Posterior cingulate gyrus (tissue), 11 donors: Measurements from ENCODE around the gene LDLR.
A peak's percentile ranks its signal among the peaks of the same experiment; 100 is the strongest.
"Not testable (repeated sequence)": the region's sequence is repeated elsewhere in the genome, so short reads cannot be mapped to it uniquely, and the experiment has no call there.

Experiments
- DNase-seq, 10 donors: peaks; one replicate each; pipeline versions ENCODE4 v3.0.0 to v3.0.0-alpha.2; 2020 to 2021; ENCODE audit warnings: mixed read lengths in 3 of 10
- intact Hi-C: fragments of 100-400 bp; cut with DNase I; formaldehyde crosslinking; loops from one replicate; pipeline ENCODE4 v1.15.1; 2023

Gene LDLR

DNA sequence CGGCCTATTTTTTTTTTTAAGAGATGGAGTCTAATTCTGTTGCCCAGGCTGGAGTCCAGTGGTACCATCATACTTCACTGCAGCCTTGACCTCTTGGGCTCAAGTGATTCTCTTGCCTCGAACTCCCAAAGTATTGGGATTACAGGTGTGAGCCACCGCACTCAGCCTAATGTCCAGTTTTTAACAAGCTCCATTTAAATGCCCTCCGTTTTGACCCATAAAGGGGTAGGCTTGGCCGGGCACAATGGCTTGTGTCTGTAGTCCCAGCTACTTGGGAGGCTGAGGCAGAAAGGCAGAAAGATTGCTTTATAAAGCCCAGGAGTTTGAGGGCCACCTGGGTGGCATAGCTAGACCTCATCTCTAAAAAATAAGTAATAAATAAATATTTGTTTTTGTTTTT is 11.8 kb downstream of the LDLR start:
- DNase-seq, result no peak
- intact Hi-C loops, result no loop called here

DNA sequence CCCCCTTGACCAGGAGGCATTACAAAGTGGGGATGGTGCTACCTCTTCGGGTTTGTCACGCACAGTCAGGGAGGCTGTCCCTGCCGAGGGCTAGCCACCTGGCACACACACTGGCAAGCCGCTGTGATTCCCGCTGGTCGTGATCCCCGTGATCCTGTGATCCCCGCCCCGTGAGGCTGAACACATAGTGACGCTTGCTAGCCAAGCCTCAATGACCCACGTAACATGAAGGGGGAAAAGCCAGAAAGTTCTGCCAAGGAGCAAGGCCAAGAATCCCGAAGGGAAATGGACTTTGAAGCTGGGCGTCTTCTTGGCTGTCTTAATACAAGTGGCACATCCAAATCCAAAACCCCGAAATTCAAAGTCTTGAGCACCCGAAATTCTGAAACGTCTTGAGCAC is 13.7 kb downstream of the LDLR start:
- DNase-seq, result peak in 1 of 10 donors; percentile 21
- intact Hi-C loops, result no loop called here

DNA sequence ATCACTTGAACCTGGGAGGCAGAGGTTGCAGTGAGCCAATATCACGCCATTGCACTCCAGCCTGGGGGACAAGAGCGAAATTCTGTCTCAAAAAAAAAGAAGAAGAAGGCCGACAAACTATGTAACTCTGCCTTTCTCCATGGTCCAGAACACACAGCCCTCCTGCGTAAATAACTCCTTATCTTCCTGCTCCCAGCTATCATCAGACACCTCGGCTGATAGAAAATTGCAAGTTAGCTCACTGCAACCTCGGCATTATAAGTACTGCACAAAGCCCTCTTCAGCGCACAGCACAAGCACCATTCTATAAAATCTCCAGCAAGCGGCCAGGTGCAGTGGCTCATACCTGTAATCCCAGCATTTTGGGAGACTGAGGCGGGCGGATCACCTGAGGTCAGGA is 14.4 kb downstream of the LDLR start:
- DNase-seq, intact Hi-C loops: not testable (repeated sequence)

DNA sequence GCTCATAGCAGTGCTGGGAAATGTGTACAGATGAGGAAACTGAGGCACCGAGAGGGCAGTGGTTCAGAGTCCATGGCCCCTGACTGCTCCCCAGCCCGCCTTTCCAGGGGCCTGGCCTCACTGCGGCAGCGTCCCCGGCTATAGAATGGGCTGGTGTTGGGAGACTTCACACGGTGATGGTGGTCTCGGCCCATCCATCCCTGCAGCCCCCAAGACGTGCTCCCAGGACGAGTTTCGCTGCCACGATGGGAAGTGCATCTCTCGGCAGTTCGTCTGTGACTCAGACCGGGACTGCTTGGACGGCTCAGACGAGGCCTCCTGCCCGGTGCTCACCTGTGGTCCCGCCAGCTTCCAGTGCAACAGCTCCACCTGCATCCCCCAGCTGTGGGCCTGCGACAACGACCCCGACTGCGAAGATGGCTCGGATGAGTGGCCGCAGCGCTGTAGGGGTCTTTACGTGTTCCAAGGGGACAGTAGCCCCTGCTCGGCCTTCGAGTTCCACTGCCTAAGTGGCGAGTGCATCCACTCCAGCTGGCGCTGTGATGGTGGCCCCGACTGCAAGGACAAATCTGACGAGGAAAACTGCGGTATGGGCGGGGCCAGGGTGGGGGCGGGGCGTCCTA is 15.9 kb downstream of the LDLR start:
- no peak for DNase-seq
- intact Hi-C loops, result no loop called here

DNA sequence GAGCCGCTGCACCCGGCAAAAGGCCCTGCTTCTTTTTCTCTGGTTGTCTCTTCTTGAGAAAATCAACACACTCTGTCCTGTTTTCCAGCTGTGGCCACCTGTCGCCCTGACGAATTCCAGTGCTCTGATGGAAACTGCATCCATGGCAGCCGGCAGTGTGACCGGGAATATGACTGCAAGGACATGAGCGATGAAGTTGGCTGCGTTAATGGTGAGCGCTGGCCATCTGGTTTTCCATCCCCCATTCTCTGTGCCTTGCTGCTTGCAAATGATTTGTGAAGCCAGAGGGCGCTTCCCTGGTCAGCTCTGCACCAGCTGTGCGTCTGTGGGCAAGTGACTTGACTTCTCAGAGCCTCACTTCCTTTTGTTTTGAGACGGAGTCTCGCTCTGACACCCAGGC is 17.2 kb downstream of the LDLR start:
- no peak for DNase-seq
- intact Hi-C loops, result no loop called here

DNA sequence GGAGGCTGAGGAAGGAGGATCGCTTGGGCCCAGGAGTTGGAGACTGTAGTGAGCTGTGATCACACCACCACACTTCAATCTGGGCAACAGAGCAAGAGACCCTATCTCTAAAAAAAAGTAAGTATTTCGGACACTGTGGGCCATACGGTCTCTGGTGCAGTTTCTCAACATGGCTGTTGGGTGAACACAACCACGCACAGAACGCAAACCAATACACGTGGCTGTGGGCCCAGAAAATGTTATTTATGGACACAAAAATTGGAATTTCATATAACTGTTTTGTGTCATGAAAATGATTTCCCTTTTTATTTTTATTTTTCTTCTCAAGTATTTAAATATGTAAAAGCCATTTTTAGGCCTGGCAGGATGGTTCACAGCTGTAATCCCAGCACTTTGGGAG is 19.5 kb downstream of the LDLR start:
- intact Hi-C loops, result no loop called here
- DNase-seq, result no peak

DNA sequence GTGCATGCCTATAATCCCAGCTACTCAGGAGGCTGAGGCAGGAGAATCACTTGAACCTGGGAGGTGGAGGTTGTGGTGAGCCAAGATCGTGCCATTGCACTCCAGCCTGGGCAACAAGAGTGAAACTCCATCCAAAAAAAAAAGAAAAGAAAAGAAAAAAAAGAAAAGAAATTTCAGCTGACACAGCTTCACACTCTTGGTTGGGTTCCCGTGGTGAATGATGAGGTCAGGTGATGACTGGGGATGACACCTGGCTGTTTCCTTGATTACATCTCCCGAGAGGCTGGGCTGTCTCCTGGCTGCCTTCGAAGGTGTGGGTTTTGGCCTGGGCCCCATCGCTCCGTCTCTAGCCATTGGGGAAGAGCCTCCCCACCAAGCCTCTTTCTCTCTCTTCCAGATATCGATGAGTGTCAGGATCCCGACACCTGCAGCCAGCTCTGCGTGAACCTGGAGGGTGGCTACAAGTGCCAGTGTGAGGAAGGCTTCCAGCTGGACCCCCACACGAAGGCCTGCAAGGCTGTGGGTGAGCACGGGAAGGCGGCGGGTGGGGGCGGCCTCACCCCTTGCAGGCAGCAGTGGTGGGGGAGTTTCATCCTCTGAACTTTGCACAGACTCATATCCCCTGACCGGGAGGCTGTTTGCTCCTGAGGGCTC is 22.0 kb downstream of the LDLR start:
- intact Hi-C loops, result no loop called here
- DNase-seq, result no peak

DNA sequence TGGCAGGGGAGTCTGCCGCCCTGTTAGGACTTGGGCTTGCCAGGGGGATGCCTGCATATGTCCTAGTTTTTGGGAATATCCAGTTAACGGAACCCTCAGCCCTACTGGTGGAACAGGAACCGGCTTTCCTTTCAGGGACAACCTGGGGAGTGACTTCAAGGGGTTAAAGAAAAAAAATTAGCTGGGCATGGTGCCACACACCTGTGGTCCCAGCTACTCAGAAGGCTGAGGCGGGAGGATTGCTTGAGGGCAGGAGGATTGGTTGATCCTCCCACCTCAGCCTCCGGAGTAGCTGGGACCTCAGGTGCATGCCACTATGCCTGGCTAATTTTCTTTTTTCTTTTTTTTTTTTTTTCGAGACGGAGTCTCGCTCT is 22.5 kb downstream of the LDLR start:
- DNase-seq, result no peak
- intact Hi-C loops, result no loop called here

DNA sequence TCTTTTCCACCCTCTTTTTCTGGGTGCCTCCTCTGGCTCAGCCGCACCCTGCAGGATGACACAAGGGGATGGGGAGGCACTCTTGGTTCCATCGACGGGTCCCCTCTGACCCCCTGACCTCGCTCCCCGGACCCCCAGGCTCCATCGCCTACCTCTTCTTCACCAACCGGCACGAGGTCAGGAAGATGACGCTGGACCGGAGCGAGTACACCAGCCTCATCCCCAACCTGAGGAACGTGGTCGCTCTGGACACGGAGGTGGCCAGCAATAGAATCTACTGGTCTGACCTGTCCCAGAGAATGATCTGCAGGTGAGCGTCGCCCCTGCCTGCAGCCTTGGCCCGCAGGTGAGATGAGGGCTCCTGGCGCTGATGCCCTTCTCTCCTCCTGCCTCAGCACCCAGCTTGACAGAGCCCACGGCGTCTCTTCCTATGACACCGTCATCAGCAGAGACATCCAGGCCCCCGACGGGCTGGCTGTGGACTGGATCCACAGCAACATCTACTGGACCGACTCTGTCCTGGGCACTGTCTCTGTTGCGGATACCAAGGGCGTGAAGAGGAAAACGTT is 24.0 kb downstream of the LDLR start:
- intact Hi-C loops, result no loop called here
- no peak for DNase-seq

DNA sequence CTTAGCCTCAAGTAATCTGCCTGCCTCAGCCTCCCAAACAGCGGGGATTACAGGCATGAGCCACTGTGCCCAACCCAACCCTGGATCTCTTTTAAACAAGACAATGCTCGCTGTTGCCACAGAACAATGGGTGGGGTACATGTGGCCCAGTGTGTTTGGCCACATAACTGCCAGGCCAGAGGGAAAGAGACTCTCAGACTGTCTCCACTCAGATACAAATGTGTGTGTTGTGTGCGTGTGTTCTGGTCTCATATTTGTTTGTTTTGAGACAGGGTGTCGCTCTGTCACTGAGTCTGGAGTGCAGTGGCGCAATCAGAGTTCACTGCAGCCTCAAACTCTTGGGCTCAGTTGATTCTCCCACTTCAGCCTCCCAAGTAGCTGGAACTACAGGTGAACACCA is 25.8 kb downstream of the LDLR start:
- DNase-seq, result no peak
- intact Hi-C loops, result no loop called here

DNA sequence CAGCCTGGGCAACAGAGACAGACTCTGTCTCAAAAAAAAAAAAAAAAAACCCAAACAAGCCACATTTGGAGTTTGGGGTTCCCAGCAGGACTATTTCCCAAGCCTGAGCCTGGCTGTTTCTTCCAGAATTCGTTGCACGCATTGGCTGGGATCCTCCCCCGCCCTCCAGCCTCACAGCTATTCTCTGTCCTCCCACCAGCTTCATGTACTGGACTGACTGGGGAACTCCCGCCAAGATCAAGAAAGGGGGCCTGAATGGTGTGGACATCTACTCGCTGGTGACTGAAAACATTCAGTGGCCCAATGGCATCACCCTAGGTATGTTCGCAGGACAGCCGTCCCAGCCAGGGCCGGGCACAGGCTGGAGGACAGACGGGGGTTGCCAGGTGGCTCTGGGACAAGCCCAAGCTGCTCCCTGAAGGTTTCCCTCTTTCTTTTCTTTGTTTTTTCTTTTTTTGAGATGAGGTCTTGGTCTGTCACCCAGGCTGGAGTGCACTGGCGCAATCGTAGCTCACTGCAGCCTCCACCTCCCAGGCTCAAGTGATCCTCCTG is 26.7 kb downstream of the LDLR start:
- intact Hi-C loops, result no loop called here
- DNase-seq, result peak in 3 of 10 donors; percentile 25 to 36 (median 27)

DNA sequence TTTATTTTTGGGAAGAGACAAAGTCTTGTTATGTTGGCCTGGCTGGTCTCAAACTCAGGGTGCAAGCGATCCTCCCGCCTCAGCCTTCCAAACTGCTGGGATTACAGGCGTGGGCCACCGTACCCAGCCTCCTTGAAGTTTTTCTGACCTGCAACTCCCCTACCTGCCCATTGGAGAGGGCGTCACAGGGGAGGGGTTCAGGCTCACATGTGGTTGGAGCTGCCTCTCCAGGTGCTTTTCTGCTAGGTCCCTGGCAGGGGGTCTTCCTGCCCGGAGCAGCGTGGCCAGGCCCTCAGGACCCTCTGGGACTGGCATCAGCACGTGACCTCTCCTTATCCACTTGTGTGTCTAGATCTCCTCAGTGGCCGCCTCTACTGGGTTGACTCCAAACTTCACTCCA is 27.2 kb downstream of the LDLR start:
- DNase-seq, result no peak
- intact Hi-C loops, result no loop called here

DNA sequence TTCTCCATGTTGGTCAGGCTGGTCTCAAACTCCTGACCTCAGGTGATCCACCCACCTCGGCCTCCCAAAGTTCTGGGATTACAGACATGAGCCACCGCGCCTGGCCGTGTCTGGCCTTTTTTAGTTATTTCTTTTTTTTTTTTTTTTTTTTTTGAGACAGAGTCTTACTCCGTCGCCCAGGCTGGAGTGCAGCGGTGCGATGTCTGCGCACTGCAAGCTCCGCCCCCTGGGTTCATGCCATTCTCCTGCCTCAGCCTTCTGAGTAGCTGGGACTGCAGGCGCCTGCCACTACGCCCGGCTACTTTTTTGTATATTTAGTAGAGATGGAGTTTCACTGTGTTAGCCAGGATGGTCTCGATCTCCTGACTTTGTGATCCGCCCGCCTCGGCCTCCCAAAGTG is 32.7 kb downstream of the LDLR start:
- intact Hi-C loops, result not testable (repeated sequence)

DNA sequence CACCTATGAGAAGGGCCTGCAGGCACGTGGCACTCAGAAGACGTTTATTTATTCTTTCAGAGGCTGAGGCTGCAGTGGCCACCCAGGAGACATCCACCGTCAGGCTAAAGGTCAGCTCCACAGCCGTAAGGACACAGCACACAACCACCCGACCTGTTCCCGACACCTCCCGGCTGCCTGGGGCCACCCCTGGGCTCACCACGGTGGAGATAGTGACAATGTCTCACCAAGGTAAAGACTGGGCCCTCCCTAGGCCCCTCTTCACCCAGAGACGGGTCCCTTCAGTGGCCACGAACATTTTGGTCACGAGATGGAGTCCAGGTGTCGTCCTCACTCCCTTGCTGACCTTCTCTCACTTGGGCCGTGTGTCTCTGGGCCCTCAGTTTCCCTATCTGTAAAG is 33.9 kb downstream of the LDLR start:
- intact Hi-C loops, result no loop called here

More for the DNA sequence above, 32.7 kb downstream of the LDLR start:
- not testable (repeated sequence) for DNase-seq

DNA sequence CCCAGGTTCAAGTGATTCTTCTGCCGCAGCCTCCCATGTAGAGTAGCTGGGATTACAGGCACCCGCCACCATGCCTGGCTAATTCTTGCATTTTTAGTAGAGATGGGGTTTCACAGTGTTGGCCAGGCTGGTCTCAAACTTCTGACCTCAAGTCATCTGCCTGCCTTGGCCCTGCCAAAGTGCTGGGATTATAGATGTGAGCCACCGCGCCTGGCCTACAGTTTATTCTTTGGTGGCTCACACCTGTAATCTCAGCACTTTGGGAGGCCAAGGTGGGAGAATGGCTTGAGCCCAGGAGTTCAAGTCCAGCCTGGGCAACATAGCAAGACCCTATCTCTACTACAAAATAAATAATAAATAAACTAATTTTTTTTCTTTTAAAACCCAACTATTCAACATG is 34.9 kb downstream of the LDLR start:
- intact Hi-C loops, DNase-seq: not testable (repeated sequence)

More for the DNA sequence above, 33.9 kb downstream of the LDLR start:
- no peak for DNase-seq

DNA sequence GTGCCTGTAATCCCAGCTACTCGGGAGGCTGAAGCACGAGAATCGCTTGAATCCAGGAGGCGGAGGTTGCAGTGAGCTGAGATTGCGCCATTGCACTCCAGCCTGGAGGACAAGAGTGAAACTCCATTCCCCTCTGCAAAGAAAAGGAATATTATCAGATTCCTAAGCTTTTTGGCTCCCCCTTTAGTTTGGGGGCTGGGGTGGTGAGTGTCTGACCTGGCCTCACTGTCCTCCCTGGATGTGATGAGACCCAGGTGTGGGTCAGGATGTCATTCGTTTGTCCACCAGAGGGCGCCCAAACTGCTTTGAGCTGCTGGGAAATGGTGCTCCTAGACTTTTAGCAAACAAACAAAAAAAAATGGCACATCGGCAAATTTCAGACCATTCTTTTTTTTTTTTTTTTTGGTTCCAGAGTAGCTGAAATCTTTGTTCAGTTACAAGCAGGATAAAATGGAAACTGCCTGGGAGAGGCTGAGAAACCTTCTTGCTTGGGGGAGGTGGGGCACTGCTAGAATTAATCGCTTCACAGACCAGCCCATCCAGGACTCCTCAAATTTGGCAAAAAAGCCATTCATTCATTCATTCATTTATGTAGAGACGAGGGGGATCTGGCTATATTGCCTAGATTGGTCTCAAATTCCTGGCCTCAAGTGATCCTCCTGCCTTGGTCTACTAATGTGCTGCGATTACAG is 36.9 kb downstream of the LDLR start:
- intact Hi-C loops, result no loop called here

DNA sequence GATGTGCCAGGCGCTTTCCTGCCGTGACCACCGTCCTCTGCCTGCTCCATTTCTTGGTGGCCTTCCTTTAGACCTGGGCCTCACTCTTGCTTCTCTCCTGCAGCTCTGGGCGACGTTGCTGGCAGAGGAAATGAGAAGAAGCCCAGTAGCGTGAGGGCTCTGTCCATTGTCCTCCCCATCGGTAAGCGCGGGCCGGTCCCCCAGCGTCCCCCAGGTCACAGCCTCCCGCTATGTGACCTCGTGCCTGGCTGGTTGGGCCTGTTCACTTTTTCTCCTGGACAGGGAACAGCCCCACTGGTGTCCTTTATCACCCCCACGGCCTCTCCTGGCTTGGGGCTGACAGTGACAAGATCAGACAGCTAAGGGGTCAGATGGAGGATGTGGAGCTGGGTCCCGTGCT is 38.6 kb downstream of the LDLR start:
- DNase-seq, result no peak
- intact Hi-C loops, result no loop called here

More for the DNA sequence above, 36.9 kb downstream of the LDLR start:
- DNase-seq, result peak; percentile 43 to 95 (median 79)

DNA sequence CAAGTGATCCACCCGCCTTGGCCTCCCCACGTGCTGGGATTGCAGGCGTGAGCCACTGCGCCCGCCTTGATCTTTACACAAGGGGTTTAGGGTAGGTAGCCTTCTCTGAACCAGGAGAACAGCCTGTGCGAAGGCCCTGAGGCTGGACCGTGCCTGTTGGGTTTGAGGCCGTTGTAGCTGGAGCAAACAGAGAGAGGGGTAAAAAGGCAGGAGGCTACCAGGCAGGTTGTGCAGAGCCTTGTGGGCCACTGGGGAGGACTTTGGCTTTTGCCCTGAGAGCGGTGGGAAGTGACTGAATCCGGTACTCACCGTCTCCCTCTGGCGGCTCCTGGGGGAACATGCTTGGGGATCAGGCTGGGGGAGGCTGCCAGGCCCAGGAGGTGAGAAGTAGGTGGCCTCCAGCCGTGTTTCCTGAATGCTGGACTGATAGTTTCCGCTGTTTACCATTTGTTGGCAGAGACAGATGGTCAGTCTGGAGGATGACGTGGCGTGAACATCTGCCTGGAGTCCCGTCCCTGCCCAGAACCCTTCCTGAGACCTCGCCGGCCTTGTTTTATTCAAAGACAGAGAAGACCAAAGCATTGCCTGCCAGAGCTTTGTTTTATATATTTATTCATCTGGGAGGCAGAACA is 41.7 kb downstream of the LDLR start:
- intact Hi-C loops, result loop anchor here (5.0 to 10.0 kb wide), 3 partner anchors 94 to 314 kb away; no protein-coding TSS in a partner anchor
- DNase-seq, result peak; percentile 33 to 96 (median 77)

DNA sequence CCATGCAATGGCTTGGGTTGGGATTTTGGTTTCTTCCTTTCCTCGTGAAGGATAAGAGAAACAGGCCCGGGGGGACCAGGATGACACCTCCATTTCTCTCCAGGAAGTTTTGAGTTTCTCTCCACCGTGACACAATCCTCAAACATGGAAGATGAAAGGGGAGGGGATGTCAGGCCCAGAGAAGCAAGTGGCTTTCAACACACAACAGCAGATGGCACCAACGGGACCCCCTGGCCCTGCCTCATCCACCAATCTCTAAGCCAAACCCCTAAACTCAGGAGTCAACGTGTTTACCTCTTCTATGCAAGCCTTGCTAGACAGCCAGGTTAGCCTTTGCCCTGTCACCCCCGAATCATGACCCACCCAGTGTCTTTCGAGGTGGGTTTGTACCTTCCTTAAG is 42.2 kb downstream of the LDLR start:
- no peak for DNase-seq
- intact Hi-C loops, result loop anchor here (5.0 to 10.0 kb wide), 3 partner anchors 94 to 313 kb away; no protein-coding TSS in a partner anchor

DNA sequence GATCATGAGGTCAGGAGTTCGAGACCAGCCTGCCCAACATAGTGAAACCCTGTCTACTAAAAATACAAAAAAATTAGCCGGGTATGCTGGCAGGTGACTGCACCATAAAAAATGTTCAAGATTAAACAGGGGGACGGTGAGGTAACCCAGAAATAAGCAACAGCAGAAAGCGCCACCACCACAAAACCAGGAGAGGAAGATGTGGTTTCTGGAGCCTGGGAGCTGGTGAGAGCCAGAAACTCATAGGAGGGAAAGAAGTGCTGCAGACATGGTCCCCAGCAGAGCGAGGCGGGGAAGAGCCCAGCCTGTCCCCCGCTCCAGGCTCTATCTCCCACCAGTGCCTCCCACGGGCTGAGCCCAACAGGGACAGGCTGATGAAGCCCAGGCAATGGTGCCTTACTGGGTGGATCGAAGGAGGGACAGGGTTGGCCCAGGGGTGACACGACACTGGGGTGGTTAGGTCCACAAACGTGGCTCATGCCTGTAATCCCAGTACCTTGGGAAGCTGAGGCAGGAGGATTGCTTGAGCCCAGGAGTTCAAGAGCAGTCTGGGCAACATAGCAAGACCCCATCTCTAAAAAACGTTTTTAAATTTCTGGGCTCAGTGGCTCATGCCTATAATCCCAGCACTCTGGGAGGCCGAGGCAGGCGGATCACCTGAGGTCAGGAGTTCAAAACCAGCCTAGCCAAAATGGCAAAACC is 47.3 kb downstream of the LDLR start:
- intact Hi-C loops, result loop anchor here (10.0 kb wide), 2 partner anchors 192 to 308 kb away; no protein-coding TSS in a partner anchor
- no peak for DNase-seq
